GM12872 (cell line): ENCODE measurements around the gene SRP68.

Source experiments
- TF ChIP-seq, protein P1 (sequence below): IDR thresholded peaks from 3 replicates; pipeline ENCODE4 v1.5.1; 2011; ENCODE audit warnings: low read depth, mild to moderate bottlenecking, low read length, moderate library complexity; ENCODE audit not compliant: insufficient read depth

The SRP68 gene

DNA sequence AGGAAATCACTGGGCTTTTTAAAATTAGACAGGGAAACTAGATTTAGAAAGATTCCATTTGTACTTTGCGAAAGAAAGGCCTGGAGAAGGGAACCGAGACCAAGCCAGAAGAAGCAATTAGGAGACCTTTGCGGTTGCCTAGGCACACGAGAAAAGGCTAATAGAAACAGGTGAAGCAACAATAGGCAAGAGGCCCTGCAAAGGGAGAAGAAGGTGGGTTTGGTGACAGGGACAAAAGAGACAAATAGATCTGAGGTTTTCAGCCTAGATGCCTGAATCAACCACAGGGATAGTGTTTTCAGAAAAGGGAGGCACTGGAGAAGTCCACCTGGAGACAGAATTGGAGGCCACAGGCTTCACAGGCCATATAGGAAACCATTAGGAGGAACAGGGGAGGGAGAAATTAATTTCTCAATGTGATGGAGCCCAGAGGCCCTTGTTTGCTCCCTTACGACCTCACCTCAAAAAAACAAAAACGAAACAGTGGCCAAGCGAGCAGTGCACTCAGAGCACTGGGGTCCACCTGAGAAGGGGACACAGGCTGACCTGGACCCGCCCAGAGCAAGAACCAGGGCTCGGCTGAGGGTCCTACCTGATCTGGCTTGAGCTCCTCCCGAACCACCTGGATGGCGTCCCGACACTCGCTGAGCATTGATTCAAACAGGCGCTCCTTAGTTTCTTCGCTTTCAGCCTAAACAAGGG, 22.3 kb downstream of the SRP68 start:
- TF ChIP-seq, protein P1, sequence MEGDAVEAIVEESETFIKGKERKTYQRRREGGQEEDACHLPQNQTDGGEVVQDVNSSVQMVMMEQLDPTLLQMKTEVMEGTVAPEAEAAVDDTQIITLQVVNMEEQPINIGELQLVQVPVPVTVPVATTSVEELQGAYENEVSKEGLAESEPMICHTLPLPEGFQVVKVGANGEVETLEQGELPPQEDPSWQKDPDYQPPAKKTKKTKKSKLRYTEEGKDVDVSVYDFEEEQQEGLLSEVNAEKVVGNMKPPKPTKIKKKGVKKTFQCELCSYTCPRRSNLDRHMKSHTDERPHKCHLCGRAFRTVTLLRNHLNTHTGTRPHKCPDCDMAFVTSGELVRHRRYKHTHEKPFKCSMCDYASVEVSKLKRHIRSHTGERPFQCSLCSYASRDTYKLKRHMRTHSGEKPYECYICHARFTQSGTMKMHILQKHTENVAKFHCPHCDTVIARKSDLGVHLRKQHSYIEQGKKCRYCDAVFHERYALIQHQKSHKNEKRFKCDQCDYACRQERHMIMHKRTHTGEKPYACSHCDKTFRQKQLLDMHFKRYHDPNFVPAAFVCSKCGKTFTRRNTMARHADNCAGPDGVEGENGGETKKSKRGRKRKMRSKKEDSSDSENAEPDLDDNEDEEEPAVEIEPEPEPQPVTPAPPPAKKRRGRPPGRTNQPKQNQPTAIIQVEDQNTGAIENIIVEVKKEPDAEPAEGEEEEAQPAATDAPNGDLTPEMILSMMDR = no peak

DNA sequence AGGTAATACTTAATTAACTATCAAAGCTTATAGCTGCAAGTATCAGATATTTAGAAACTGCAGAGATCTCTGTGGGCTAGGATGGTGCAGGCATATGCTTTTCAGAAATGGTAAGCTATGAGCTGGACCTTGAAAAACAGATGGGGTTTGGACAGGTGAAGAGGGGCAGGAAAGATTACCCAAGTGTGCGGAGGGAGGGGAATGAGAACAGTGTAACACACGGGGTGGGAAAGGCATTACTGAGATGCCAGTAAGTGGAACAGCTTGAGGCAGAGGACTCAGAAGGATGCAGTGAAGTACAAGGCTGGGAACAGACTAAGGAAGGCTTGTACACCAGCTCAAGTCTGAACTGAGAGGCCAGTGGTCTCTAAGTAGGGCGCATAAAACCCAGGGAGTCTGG, 23.1 kb downstream of the SRP68 start:
- TF ChIP-seq, protein P1 = no peak

DNA sequence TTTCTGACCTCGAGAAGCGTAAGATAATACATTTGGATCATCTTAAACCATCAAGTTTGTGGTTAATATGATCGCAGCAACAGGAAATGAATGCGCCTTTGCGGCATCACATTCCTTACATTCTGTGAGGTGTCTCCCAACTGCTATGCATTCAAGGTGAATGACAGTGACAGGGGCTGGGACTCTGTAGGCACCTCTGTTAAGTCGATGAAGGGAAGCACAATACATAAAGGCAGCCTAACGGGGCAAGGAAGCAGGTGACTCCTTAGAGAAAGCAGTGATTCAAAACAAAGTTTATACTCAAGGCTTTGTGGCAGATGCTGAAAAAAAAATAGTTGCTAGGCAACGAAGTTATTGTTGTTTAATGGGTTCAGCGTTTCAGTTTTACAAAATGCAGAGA, 23.6 kb downstream of the SRP68 start:
- TF ChIP-seq, protein P1 = no peak

DNA sequence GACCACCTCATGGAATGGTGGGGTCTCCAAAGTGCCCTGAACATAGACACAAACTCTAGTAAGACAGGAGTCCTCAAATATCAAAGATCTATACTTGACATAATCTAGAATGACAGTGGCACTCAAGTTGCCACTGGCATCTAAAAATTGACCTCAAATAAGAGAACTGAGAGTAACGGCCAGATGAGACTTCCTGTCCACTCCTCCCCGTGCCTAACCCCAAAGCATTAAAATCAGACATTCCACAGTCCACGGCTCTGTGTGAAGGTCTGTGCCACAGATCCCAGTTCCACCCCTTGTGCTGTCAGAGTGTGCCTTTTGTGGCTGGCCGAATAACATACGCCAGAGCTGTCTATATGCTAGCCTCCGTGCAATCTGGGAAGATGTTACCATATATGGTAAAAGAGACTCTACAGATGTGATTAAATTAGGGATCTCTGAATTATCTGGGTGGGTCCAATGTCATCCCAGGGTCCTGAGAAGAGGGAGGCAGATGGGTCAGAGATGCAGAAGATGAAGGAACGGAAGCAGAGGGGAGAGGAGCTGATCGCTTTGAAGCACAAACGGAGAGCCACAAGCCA, 24.2 kb downstream of the SRP68 start:
- TF ChIP-seq, protein P1 = no peak

DNA sequence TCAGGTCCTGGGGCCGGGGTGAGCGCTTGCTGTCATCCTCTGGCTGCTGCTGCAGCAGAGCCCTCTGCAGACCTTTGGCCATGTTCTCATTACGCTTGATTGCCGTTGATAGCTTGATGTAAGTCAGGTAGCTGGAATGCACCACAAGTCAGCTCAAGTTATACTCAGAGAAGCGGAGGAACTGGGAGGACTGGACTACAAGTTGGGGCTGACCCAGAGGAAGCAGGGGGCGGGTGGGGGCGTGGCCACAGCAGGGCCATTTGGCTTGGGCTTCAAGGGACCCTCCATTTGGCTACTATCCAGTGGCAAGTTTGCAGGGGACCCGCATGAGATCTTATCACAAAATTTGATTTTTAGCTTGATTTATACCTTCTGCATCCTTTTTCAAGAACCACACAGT, 26.3 kb downstream of the SRP68 start:
- TF ChIP-seq, protein P1 = no peak

DNA sequence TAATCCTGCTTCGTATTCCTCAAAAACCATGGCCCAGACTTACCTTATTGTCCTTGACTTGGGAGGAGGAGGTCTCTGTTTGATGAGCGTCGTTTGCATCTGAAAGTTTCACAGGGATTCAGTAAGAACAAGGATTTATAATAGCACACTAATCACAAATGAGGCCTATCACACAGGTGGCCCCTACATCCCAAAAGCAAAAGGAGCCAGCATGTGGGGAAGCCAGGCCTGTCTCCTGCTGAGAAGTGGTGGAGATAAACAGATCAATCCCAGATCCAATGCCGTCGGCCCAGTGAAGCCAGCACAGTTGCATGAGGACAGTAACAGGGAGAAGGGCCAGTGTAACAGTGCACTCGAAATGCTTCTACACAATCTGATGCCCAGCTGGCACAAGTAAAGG, 31.9 kb downstream of the SRP68 start:
- TF ChIP-seq, protein P1 = no peak

DNA sequence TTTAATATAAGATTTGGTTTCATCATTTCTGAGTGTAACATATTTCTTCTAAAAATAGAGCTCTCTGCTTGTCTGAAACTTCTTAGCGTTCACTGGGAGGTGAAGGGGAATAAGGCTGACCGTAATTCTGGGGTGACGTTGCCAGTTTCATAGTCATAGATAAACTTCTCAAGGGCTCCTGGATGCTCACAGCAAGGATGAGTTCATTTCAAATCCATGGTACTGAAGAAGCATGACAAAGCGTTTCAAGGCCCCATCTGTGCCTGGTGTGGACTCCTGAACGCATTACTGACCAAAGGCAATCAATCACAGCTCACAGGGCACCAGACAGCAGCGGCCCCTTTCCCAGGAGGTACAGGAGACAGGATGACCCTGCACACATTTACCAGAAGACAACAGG, 33.2 kb downstream of the SRP68 start:
- TF ChIP-seq, protein P1 = no peak

DNA sequence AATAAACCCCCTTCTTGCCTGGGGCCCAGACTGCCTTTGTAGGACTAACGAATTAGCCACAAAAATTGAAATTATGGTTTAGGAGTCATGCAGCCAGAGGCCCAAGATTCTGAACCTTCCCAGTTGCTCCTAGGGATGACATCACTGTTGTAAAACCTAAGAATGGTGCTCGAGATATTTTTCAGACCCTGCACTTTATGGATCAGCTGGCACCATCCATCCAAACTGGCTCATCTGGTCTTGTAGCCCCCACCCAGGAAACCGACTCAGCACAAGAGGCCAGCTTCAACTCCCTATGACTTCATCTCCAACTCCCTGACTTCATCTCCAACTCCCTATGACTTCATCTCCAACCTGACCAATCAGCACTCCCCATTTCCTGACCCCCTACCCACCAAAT, 34.3 kb downstream of the SRP68 start:
- TF ChIP-seq, protein P1 = no peak
